Mesendoderm (in vitro differentiated cells): ENCODE data around the gene SMURF2.

Experiments used
- DNase-seq: peaks from one replicate; pipeline ENCODE4 v3.0.0; 2013
- H2AK5ac ChIP-seq: 2 replicates; pipeline ENCODE4 v1.6.1; 2013; ENCODE audit warnings: low read length, inconsistent platforms
- H2BK120ac ChIP-seq: 2 replicates; pipeline ENCODE4 v1.6.1; 2013; ENCODE audit warnings: low read depth, mild to moderate bottlenecking, low read length, moderate library complexity, mixed read lengths
- H2BK15ac ChIP-seq: replicated peaks from 2 replicates; pipeline ENCODE4 v1.6.1; 2013; ENCODE audit warnings: low read depth, mild to moderate bottlenecking, moderate library complexity
- H2BK5ac ChIP-seq: 2 replicates; pipeline ENCODE4 v1.6.1; 2013; ENCODE audit warnings: low read length, inconsistent platforms
- H3K18ac ChIP-seq: 2 replicates; pipeline ENCODE4 v1.6.1; 2013; ENCODE audit warnings: mild to moderate bottlenecking, low read length, mixed read lengths
- H3K23ac ChIP-seq: one replicate; pipeline ENCODE4 v1.6.1; 2013; ENCODE audit warnings: low read length
- H3K27ac ChIP-seq: 2 replicates; pipeline ENCODE4 v1.5.1; 2013; ENCODE audit warnings: low read depth, mild to moderate bottlenecking, inconsistent platforms, low read length, moderate library complexity
- H3K27me3 ChIP-seq: 2 replicates; pipeline ENCODE4 v1.6.1; 2013; ENCODE audit warnings: low read length, control low read depth, mild to moderate bottlenecking, inconsistent platforms; ENCODE audit not compliant: insufficient read depth, poor library complexity
- H3K36me3 ChIP-seq: 2 replicates; pipeline ENCODE4 v1.6.1; 2013; ENCODE audit warnings: low read length, inconsistent platforms; ENCODE audit not compliant: control insufficient read depth, insufficient read depth
- H3K4ac ChIP-seq: one replicate; pipeline ENCODE4 v1.6.1; 2013; ENCODE audit warnings: low read depth, mild to moderate bottlenecking, low read length, moderate library complexity
- H3K4me1 ChIP-seq: 2 replicates; pipeline ENCODE4 v1.6.1; 2013; ENCODE audit warnings: low read depth, low read length, inconsistent platforms; ENCODE audit not compliant: control insufficient read depth
- H3K4me2 ChIP-seq: 2 replicates; pipeline ENCODE4 v1.6.1; 2013; ENCODE audit warnings: low read length
- H3K4me3 ChIP-seq: 2 replicates; pipeline ENCODE4 v1.5.1; 2013; ENCODE audit warnings: mild to moderate bottlenecking, low read length
- H3K56ac ChIP-seq: one replicate; pipeline ENCODE4 v1.6.1; 2013; ENCODE audit warnings: low read length
- H3K79me1 ChIP-seq: 2 replicates; pipeline ENCODE4 v1.6.1; 2013; ENCODE audit warnings: low read length, inconsistent platforms
- H3K79me2 ChIP-seq: 2 replicates; pipeline ENCODE4 v1.6.1; 2013; ENCODE audit warnings: mild to moderate bottlenecking, low read length; ENCODE audit not compliant: control insufficient read depth, insufficient read depth
- H3K9ac ChIP-seq: 2 replicates; pipeline ENCODE4 v1.6.1; 2013; ENCODE audit warnings: low read length, inconsistent platforms
- H4K5ac ChIP-seq: one replicate; pipeline ENCODE4 v1.6.1; 2013; ENCODE audit warnings: low read length
- H4K8ac ChIP-seq: one replicate; pipeline ENCODE4 v1.6.1; 2013; ENCODE audit warnings: low read depth, mild to moderate bottlenecking, control low read depth, low read length, moderate library complexity
- WGBS: extraction: QIAGEN DNeasy Blood & Tissue Kit; methylation state at CpG from one replicate; pipeline ENCODE4 v1.1.7; 2013; ENCODE audit warnings: low lambda C conversion rate, missing lambda C conversion rate; ENCODE audit not compliant: insufficient coverage; ENCODE audit errors: extremely low coverage; 5-methylcytosine and 5-hydroxymethylcytosine counted together

The SMURF2 gene

DNA sequence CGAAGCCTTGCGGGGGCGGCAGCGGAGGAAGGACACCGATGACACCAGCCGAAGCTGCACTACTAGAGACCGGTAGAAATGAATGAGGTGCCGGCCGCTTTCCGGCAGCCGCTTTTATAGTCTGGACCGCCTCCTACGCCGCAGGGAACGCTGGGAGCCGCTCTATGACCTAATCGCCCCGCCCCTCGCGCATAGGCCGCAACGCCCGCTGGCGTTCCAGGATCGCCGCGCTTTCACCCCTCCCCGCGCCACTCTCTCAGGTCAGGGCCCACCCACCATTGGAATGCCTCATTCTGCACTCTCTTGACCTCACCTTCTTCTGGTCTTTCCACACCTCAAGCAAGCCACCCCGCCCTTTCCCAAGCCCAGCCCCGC is 155.9 kb downstream of the SMURF2 start, which contains the start of gene DDX5:
Gene DDX5, minus strand, starts transcription at position 89 of the 375 bp plus-strand sequence. CDS start 170 bp downstream, outside the sequence.
- Histone ChIP-seq H3K4me3 (peak within 1 kb of the TSS; percentile 100), H2BK120ac (peak within 1 kb of the TSS; percentile 46), H3K27me3 (no peaks in the 10 kb centered on the region), H3K4me1 (no peaks in the 10 kb centered on the region), H3K23ac (peak within 1 kb of the TSS; percentile 98), H3K36me3 (peaks cover 19% of the 10 kb centered on the region), H3K79me2 (peaks cover 71% of the 10 kb centered on the region), H3K4me2 (peak within 1 kb of the TSS; percentile 93), H3K56ac (peak within 1 kb of the TSS; percentile 100), H3K4ac (peak within 1 kb of the TSS; percentile 98), H3K18ac (peak within 1 kb of the TSS; percentile 86), H3K9ac (peak within 1 kb of the TSS; percentile 100), H4K5ac (peak within 1 kb of the TSS; percentile 13), H2AK5ac (peak within 1 kb of the TSS; percentile 99), H4K8ac (peak within 1 kb of the TSS; percentile 92), H3K79me1 (peaks cover 17% of the 10 kb centered on the region), H2BK5ac (peak within 1 kb of the TSS; percentile 94), H3K27ac (peak within 1 kb of the TSS; percentile 92), H2BK15ac (no peak within 1 kb of the TSS)
- no CpG with 5 or more reads among the region's 31 CpGs for WGBS
- DNase-seq, result no peak

DNA sequence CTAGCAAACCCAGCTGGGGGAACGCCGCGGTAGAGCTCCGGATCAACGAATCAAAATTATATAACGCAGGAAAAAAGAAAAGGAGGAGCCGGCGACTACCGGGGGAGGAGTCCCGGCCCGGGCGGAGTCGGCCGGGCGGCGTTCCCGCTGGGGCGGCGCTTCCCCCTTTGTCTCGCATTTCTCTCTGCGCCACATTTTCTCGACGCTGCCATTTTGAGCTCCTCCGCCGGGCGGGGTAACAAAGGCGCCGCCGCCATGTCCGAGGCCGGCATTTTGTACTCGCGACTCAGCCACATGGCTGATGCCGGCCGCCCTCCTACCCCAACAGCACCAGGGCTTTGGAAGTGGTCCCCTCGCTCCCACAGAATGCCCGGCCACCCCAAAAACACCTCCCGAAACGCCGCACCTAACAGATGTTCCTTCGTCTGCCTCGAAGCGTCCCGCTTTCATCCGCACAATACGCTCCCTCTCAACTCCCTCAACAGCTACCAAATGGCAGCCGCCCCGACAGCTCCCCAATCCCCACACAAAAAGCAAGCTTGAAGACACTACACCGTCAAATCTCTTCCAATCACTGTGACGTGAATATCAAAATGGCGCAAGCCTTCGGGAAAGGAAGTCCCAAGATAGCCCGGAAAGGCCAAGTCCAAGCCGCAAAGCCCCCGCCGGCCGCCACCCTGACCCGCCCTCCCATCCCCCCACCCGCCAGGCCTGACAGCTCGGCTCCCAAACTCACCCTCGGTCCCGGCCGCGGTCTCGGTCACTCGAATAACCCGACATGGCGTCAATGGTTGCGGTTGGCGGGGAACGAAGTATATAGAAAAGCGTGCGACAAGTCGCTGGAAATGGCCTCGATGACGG is 156.5 kb downstream of the SMURF2 start:
- peaks cover 24% of the 10 kb centered on the region for H3K36me3 ChIP-seq
- peak overlapping the region; percentile 99 for H2AK5ac ChIP-seq
- H3K27me3 ChIP-seq, result no peaks in the 10 kb centered on the region
- no peak overlapping the region for H4K5ac ChIP-seq
- WGBS, result no CpG with 5 or more reads among the region's 76 CpGs
- peaks cover 74% of the 10 kb centered on the region for H3K79me2 ChIP-seq
- no peak overlapping the region for H2BK15ac ChIP-seq
- peak overlapping the region; percentile 92 for H3K27ac ChIP-seq
- H2BK5ac ChIP-seq, result peak overlapping the region; percentile 94
- peak overlapping the region; percentile 100 for H3K9ac ChIP-seq
- peak overlapping the region; percentile 100 for H3K56ac ChIP-seq
- H3K79me1 ChIP-seq, result peaks cover 20% of the 10 kb centered on the region
- peak; percentile 86 for DNase-seq
- H2BK120ac ChIP-seq, result peak overlapping the region; percentile 46
- no peaks in the 10 kb centered on the region for H3K4me1 ChIP-seq
- peak overlapping the region; percentile 95 for H3K23ac ChIP-seq
- H3K18ac ChIP-seq, result peak overlapping the region; percentile 86
- H3K4me3 ChIP-seq, result peak overlapping the region; percentile 100
- peak overlapping the region; percentile 98 for H3K4ac ChIP-seq
- peak overlapping the region; percentile 92 for H4K8ac ChIP-seq
- peak overlapping the region; percentile 93 for H3K4me2 ChIP-seq

GRCh38 chr17:64504769-64505339 is 157.3 kb downstream of the SMURF2 start:
- H3K4ac ChIP-seq, result peak overlapping the region; percentile 98
- DNase-seq, result peak; percentile 37
- no peak overlapping the region for H2AK5ac ChIP-seq
- no peak overlapping the region for H2BK120ac ChIP-seq
- peaks cover 30% of the 10 kb centered on the region for H3K36me3 ChIP-seq
- WGBS, result no CpG with 5 or more reads among the region's 13 CpGs
- H4K5ac ChIP-seq, result peak overlapping the region; percentile 13
- H3K27me3 ChIP-seq, result no peaks in the 10 kb centered on the region
- H3K27ac ChIP-seq, result no peak overlapping the region
- peak overlapping the region; percentile 100 for H3K4me3 ChIP-seq
- H3K4me2 ChIP-seq, result peak overlapping the region; percentile 93
- no peak overlapping the region for H3K18ac ChIP-seq
- no peak overlapping the region for H2BK5ac ChIP-seq
- H3K79me2 ChIP-seq, result peaks cover 76% of the 10 kb centered on the region
- no peaks in the 10 kb centered on the region for H3K4me1 ChIP-seq
- H3K79me1 ChIP-seq, result peaks cover 23% of the 10 kb centered on the region
- H2BK15ac ChIP-seq, result no peak overlapping the region
- no peak overlapping the region for H4K8ac ChIP-seq
- peak overlapping the region; percentile 70 for H3K23ac ChIP-seq
- peak overlapping the region; percentile 100 for H3K9ac ChIP-seq
- H3K56ac ChIP-seq, result peak overlapping the region; percentile 100

- Histone ChIP-seq H3K36me3 (peaks cover 31% of the 10 kb centered on the region), H4K5ac (no peak overlapping the region), H3K18ac (no peak overlapping the region), H2AK5ac (no peak overlapping the region), H3K27me3 (no peaks in the 10 kb centered on the region), H4K8ac (no peak overlapping the region), H3K23ac (no peak overlapping the region), H3K9ac (peak overlapping the region; percentile 100), H3K4me1 (no peaks in the 10 kb centered on the region), H3K79me2 (peaks cover 71% of the 10 kb centered on the region), H3K79me1 (peaks cover 22% of the 10 kb centered on the region), H3K56ac (peak overlapping the region; percentile 100), H2BK120ac (no peak overlapping the region), H3K4me3 (peak overlapping the region; percentile 100), H3K4ac (no peak overlapping the region), H3K27ac (no peak overlapping the region), H2BK15ac (no peak overlapping the region), H3K4me2 (peak overlapping the region; percentile 93), H2BK5ac (no peak overlapping the region)
- no CpG with 5 or more reads among the region's 7 CpGs for WGBS
- DNase-seq, result no peak
Observed at GRCh38 chr17:64503821-64504768, 158.0 kb downstream of the SMURF2 start.

DNA sequence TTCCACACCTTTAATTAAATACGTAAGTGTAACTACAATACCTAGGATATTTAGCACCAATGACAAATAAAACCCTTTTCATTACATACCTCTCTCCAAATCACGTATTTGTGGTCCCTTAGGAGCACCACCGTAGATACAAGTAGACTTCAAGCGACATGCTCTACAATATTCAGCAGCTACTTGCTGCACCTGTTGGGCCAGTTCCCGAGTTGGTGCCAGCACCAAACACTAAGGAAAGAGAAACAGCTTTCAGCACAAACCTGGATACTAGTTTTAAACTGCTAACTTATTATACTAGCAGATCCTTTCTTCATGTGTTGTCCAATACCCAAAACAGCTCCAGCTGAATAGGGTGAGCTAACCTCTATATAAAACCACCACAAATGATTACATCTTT is 158.8 kb downstream of the SMURF2 start:
- DNase-seq, result no peak
- no peaks in the 10 kb centered on the region for H3K27me3 ChIP-seq
- H2BK15ac ChIP-seq, result no peak overlapping the region
- no peak overlapping the region for H3K27ac ChIP-seq
- H3K23ac ChIP-seq, result no peak overlapping the region
- no peak overlapping the region for H3K4ac ChIP-seq
- WGBS, result 100% methylated on average over 1 of the region's 5 CpGs
- H2BK120ac ChIP-seq, result no peak overlapping the region
- H3K36me3 ChIP-seq, result peaks cover 31% of the 10 kb centered on the region
- no peaks in the 10 kb centered on the region for H3K4me1 ChIP-seq
- H3K18ac ChIP-seq, result no peak overlapping the region
- peaks cover 19% of the 10 kb centered on the region for H3K79me1 ChIP-seq
- H3K56ac ChIP-seq, result no peak overlapping the region
- H4K5ac ChIP-seq, result no peak overlapping the region
- H2AK5ac ChIP-seq, result no peak overlapping the region
- no peak overlapping the region for H2BK5ac ChIP-seq
- H3K9ac ChIP-seq, result no peak overlapping the region
- H3K4me3 ChIP-seq, result no peak overlapping the region
- peaks cover 66% of the 10 kb centered on the region for H3K79me2 ChIP-seq
- H3K4me2 ChIP-seq, result no peak overlapping the region
- H4K8ac ChIP-seq, result no peak overlapping the region
